ENCODE data around the gene GRIK1. TPM values are rescaled to one million over a fixed set of nuclear protein-coding genes. Genes with fewer than 3 reads are reported as not detected.

GRIK1 gene
- total RNA-seq, 4 donors from 2014 or later = 0.44 to 4.1 (median 2.6) TPM

GRCh38 chr21:29885491-29885890 is 54.3 kb downstream of the GRIK1 start:
- no peak overlapping the region for H3K27ac ChIP-seq
- DNase-seq (ENCODE audit: low spot score in 2 of 2) = no peak
- H3K9me3 ChIP-seq = no peaks in the 10 kb centered on the region
- H3K4me3 ChIP-seq = no peak overlapping the region
- H3K36me3 ChIP-seq = no peaks in the 10 kb centered on the region
- WGBS, 2 donors = 9 to 12% methylated on average over 1 of the region's 1 CpG
- H3K27me3 ChIP-seq = no peaks in the 10 kb centered on the region
- H3K4me1 ChIP-seq = no peaks in the 10 kb centered on the region
- TF ChIP-seq, protein P1, sequence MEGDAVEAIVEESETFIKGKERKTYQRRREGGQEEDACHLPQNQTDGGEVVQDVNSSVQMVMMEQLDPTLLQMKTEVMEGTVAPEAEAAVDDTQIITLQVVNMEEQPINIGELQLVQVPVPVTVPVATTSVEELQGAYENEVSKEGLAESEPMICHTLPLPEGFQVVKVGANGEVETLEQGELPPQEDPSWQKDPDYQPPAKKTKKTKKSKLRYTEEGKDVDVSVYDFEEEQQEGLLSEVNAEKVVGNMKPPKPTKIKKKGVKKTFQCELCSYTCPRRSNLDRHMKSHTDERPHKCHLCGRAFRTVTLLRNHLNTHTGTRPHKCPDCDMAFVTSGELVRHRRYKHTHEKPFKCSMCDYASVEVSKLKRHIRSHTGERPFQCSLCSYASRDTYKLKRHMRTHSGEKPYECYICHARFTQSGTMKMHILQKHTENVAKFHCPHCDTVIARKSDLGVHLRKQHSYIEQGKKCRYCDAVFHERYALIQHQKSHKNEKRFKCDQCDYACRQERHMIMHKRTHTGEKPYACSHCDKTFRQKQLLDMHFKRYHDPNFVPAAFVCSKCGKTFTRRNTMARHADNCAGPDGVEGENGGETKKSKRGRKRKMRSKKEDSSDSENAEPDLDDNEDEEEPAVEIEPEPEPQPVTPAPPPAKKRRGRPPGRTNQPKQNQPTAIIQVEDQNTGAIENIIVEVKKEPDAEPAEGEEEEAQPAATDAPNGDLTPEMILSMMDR (IDR thresholded peaks at IDR 0.05) = no peak
- no peak for TF ChIP-seq EP300 (IDR thresholded peaks at IDR 0.05)
- no peak for TF ChIP-seq POLR2A (IDR thresholded peaks at IDR 0.05)

GRCh38 chr21:29875873-29876272 is 63.9 kb downstream of the GRIK1 start:
- H3K9me3 ChIP-seq = no peaks in the 10 kb centered on the region
- no peak overlapping the region for H3K27ac ChIP-seq
- H3K4me3 ChIP-seq = no peak overlapping the region
- no peaks in the 10 kb centered on the region for H3K4me1 ChIP-seq
- TF ChIP-seq EP300 (IDR thresholded peaks at IDR 0.05) = no peak
- TF ChIP-seq, protein P1 (IDR thresholded peaks at IDR 0.05) = no peak
- no peak for TF ChIP-seq POLR2A (IDR thresholded peaks at IDR 0.05)
- 58 to 65% methylated on average over 1 of the region's 1 CpG for WGBS, 2 donors
- no peak for DNase-seq (ENCODE audit: low spot score in 2 of 2)
- H3K27me3 ChIP-seq = no peaks in the 10 kb centered on the region
- no peaks in the 10 kb centered on the region for H3K36me3 ChIP-seq

GRCh38 chr21:29875036-29875716 is 64.6 kb downstream of the GRIK1 start:
- Histone ChIP-seq H3K27ac (no peak overlapping the region), H3K4me3 (no peak overlapping the region), H3K27me3 (no peaks in the 10 kb centered on the region), H3K9me3 (no peaks in the 10 kb centered on the region), H3K36me3 (no peaks in the 10 kb centered on the region), H3K4me1 (no peaks in the 10 kb centered on the region)
- WGBS, 2 donors = 55 to 58% methylated on average over 3 of the region's 3 CpGs
- no peak for DNase-seq (ENCODE audit: low spot score in 2 of 2)
- TF ChIP-seq, protein P1 (IDR thresholded peaks at IDR 0.05) = no peak
- TF ChIP-seq POLR2A (IDR thresholded peaks at IDR 0.05) (no peak), EP300 (IDR thresholded peaks at IDR 0.05) (no peak)

DNA sequence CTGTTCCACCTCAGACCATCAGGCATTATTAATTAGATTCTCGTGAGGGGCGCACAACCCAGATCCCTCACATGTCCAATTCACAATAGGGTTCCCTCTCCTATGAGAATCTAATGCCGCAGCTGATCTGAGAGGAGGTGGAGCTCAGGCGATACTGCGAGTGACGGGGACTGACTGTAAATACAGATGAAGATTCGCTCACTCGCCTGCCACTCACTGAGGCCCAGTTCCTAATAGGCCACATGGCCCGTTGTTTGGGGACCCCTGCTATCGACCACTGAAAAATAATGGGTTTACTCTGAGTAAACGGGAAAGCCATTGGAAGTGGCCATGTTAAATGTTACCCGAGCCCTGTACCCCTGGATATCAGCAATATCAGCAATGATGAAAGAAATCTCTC is 65.9 kb downstream of the GRIK1 start:
- 89 to 96% methylated on average over 12 of the region's 12 CpGs for WGBS, 2 donors
- TF ChIP-seq POLR2A (IDR thresholded peaks at IDR 0.05) (no peak), EP300 (IDR thresholded peaks at IDR 0.05) (no peak)
- TF ChIP-seq, protein P1 (IDR thresholded peaks at IDR 0.05) = no peak
- Histone ChIP-seq H3K27ac (no peak overlapping the region), H3K4me1 (no peaks in the 10 kb centered on the region), H3K27me3 (no peaks in the 10 kb centered on the region), H3K4me3 (no peak overlapping the region), H3K9me3 (no peaks in the 10 kb centered on the region), H3K36me3 (no peaks in the 10 kb centered on the region)
- DNase-seq (ENCODE audit: low spot score in 2 of 2) = no peak

DNA sequence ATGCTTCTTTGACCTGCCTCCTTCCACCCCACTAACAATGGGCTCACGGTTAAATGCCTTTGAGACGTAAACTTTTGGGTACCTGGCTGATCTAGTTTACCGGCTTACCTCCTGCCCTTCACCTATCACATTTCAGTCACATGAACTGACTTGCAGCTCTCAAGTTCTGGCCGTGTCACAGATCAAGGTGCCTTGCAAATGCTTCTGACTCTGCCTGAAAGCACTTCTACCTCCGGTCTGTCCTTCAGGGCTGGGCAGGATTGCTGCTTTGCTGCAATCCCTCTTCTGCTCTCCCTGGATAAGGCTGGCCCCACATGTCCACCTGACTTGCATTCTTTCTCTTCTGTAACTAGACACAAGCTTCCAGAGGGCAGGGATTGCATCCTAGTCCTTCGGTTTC is 69.0 kb downstream of the GRIK1 start:
- H3K27ac ChIP-seq = no peak overlapping the region
- WGBS, 2 donors = 63 to 73% methylated on average over 6 of the region's 6 CpGs
- no peaks in the 10 kb centered on the region for H3K27me3 ChIP-seq
- no peaks in the 10 kb centered on the region for H3K36me3 ChIP-seq
- H3K9me3 ChIP-seq = no peaks in the 10 kb centered on the region
- TF ChIP-seq, protein P1 (IDR thresholded peaks at IDR 0.05) = no peak
- no peak for TF ChIP-seq EP300 (IDR thresholded peaks at IDR 0.05)
- no peak for TF ChIP-seq POLR2A (IDR thresholded peaks at IDR 0.05)
- H3K4me3 ChIP-seq = no peak overlapping the region
- DNase-seq (ENCODE audit: low spot score in 2 of 2) = no peak
- H3K4me1 ChIP-seq = no peaks in the 10 kb centered on the region

All from tibial nerve (tissue), 4 donors.